Stimulated activated naive CD8-positive, alpha-beta T cell treated with anti-CD3 and anti-CD28 coated beads, Interleukin-15, Interleukin-2, amounts not matched to agents 100 U/mL and 50 U/mL, for 24 hours (primary cell): ENCODE data around the gene KCNMA1.

ENCODE experiments used
- ATAC-seq: fragments of 150-1000 bp; cut with Tn5 transposase; one replicate; pipeline ENCODE4 v1.10.0; 2021
- DNase-seq: peaks from one replicate; pipeline ENCODE4 v3.0.0; 2021

Gene KCNMA1

GRCh38 chr10:76976142-76976541 is 661.5 kb downstream of the KCNMA1 start:
- DNase-seq: no peak
- no peak for ATAC-seq

GRCh38 chr10:76975126-76975525 is 662.5 kb downstream of the KCNMA1 start:
- no peak for DNase-seq
- ATAC-seq: no peak

- ATAC-seq (no peak), DNase-seq (no peak)
These were observed 663.5 kb downstream of the KCNMA1 start for GRCh38 chr10:76974017-76974691.

GRCh38 chr10:76973091-76974016 is 664.3 kb downstream of the KCNMA1 start:
- ATAC-seq (no peak), DNase-seq (no peak)

- ATAC-seq: no peak
- DNase-seq: no peak
These were observed 665.1 kb downstream of the KCNMA1 start for GRCh38 chr10:76972541-76972940.

- ATAC-seq (no peak), DNase-seq (no peak)
These were observed 665.9 kb downstream of the KCNMA1 start for GRCh38 chr10:76971547-76972170.

- no peak for ATAC-seq
- no peak for DNase-seq
These were observed 666.7 kb downstream of the KCNMA1 start for GRCh38 chr10:76970711-76971519.

GRCh38 chr10:76969366-76969948 is 668.2 kb downstream of the KCNMA1 start:
- DNase-seq: no peak
- no peak for ATAC-seq

GRCh38 chr10:76968483-76968882 is 669.1 kb downstream of the KCNMA1 start:
- DNase-seq: no peak
- no peak for ATAC-seq

- DNase-seq: no peak
- ATAC-seq: no peak
These were observed 674.8 kb downstream of the KCNMA1 start for GRCh38 chr10:76962851-76963250.

- ATAC-seq (no peak), DNase-seq (no peak)
These were observed 675.8 kb downstream of the KCNMA1 start for GRCh38 chr10:76961841-76962240.

- ATAC-seq (no peak), DNase-seq (no peak)
These were observed 678.5 kb downstream of the KCNMA1 start for GRCh38 chr10:76959111-76959510.

- DNase-seq (no peak), ATAC-seq (no peak)
These were observed 682.8 kb downstream of the KCNMA1 start for GRCh38 chr10:76954838-76955237.

- DNase-seq: no peak
- ATAC-seq: no peak
These were observed 687.3 kb downstream of the KCNMA1 start for GRCh38 chr10:76950354-76950753.

- ATAC-seq: no peak
- DNase-seq: no peak
These were observed 691.3 kb downstream of the KCNMA1 start for GRCh38 chr10:76946270-76946669.

- no peak for DNase-seq
- no peak for ATAC-seq
These were observed 692.4 kb downstream of the KCNMA1 start for GRCh38 chr10:76945166-76945565.

- no peak for DNase-seq
- no peak for ATAC-seq
These were observed 693.0 kb downstream of the KCNMA1 start for GRCh38 chr10:76944640-76945039.

- ATAC-seq: peak; percentile 28
- no peak for DNase-seq
These were observed 694.8 kb downstream of the KCNMA1 start for GRCh38 chr10:76942628-76943416.

GRCh38 chr10:76939933-76940468 is 697.6 kb downstream of the KCNMA1 start:
- DNase-seq (no peak), ATAC-seq (no peak)

GRCh38 chr10:76937181-76937600 is 700.4 kb downstream of the KCNMA1 start:
- DNase-seq (no peak), ATAC-seq (no peak)
